Measurements from ENCODE around the gene MTX1.
A peak's percentile ranks its signal among the peaks of the same experiment; 100 is the strongest.
"Not testable (repeated sequence)": the region's sequence is repeated elsewhere in the genome, so short reads cannot be mapped to it uniquely, and the experiment has no call there.

MTX1 gene

DNA sequence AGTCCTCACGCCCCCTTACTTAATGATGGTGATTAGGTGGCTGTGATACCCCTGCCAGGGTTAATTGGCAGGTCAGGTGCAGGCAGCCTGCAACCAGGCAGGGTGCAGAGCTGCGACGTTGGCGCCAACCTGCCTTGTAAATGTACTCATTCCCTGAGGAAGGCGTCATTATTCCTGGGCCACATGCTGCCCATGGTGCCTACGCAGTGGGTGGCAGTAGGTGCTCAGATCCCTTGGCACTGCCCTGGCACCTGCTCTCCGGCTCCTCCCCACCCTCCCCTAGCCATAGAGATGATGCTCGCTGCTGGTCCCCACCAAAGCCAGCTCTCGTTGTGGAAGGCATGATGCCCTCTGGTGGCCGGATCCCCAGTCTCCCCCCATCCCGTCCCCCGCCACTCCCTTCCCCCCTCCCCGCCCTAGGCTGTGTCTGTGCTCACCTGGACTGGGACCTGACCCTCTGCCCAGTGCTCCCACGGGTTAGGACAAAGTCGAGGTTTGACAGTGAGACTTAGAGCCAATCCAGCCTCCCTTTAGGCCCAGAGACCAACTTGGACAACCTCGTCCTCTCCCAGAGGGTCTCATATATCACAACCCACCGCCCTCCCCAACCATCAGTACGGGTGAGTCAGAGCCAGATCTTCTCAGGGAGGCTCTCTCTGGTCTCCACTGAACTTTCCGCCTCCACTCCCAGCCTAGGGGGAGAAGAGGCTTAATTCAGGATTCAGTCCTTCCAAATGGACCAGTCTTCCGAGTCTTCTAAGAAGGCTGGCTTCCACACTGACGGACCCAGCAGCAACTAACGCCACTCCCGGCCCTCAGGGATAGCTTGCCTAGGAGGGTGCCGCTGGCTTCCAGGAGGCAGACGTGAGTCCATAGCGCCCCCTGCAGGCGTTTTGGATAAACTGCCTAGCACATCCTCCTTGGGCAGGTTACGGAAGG lies 41.1 kb upstream of the MTX1 start:
- no peak for DNase-seq (ENCODE audit: extremely low read depth, low read depth)
- TF ChIP-seq, protein P1, sequence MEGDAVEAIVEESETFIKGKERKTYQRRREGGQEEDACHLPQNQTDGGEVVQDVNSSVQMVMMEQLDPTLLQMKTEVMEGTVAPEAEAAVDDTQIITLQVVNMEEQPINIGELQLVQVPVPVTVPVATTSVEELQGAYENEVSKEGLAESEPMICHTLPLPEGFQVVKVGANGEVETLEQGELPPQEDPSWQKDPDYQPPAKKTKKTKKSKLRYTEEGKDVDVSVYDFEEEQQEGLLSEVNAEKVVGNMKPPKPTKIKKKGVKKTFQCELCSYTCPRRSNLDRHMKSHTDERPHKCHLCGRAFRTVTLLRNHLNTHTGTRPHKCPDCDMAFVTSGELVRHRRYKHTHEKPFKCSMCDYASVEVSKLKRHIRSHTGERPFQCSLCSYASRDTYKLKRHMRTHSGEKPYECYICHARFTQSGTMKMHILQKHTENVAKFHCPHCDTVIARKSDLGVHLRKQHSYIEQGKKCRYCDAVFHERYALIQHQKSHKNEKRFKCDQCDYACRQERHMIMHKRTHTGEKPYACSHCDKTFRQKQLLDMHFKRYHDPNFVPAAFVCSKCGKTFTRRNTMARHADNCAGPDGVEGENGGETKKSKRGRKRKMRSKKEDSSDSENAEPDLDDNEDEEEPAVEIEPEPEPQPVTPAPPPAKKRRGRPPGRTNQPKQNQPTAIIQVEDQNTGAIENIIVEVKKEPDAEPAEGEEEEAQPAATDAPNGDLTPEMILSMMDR (IDR thresholded peaks at IDR 0.05; ENCODE audit: low read depth, low read length): peak; percentile 87

DNA sequence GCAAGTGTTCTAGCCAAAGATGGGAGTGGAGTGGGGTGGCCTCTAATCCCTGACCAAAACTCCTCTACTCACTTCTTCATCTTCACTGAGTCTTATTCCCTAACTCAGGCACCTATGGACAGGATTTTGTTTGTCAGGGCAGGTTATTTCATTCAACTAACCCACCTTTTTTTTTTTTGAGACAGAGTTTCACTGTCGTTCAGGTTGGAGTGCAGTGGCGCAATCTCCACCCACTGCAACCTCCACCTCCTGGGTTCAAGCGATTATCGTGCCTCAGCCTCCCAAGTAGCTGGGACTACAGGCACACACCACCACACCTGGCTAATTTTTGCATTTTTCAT lies 40.4 kb upstream of the MTX1 start:
- DNase-seq (ENCODE audit: extremely low read depth, low read depth): not testable (repeated sequence)

DNA sequence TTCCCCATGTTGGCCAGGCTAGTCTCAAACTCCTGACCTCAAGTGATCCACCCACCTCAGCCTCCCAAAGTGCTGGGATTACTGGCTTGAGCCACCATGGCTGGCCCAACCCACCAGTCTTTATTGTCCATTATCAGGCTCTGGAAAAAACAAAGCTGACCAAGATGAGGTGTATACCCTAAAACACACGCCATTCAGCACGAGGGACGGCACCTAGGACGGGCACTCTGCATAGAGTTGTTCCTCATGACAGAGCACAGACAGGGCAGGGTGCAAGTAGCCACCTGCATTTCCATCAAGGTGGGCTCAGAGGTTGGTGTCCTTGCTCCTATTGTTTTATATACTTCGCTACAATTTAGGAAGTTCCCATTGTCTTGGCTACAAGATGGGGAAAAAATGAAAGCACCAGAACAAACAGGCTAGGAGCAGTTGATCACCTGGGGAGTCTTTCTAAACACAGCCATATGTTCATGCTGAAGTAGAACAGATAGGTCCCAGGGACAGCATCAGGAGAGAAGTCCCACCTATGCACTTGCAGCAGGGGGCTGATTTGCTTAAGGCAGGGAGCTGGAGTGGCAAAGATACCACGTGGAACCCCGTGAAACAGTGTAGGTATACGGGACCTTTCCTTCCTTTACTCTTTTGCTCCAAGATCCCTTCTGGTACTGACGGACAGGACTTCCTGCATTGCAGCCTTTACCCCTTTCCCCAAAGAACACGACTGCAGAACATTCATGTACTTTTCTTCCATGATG lies 39.9 kb upstream of the MTX1 start:
- no peak for DNase-seq (ENCODE audit: extremely low read depth, low read depth)

DNA sequence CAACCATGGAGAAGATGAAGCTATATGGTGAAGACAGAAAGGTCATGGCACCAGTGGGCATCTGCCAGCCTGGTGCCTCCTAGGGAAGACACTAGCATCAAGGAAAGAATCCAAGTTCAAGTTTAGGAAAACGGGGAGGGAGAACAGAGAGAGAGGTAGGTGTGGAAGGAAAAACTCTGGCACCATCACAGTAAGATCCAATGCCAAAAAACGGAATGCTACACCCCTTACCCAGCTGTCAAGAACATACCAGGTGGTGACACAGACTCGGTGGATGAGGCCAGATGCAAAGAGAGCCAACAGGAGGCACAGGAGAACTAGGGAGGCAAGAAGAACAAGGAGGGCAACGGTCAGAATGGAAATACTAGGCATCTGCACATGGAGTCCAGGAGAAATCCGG lies 39.0 kb upstream of the MTX1 start:
- TF ChIP-seq, protein P1 (IDR thresholded peaks at IDR 0.05; ENCODE audit: low read depth, low read length): no peak
- no peak for DNase-seq (ENCODE audit: extremely low read depth, low read depth)

More for the DNA sequence above, 39.9 kb upstream of the MTX1 start:
- TF ChIP-seq, protein P1 (IDR thresholded peaks at IDR 0.05; ENCODE audit: low read depth, low read length): no peak

DNA sequence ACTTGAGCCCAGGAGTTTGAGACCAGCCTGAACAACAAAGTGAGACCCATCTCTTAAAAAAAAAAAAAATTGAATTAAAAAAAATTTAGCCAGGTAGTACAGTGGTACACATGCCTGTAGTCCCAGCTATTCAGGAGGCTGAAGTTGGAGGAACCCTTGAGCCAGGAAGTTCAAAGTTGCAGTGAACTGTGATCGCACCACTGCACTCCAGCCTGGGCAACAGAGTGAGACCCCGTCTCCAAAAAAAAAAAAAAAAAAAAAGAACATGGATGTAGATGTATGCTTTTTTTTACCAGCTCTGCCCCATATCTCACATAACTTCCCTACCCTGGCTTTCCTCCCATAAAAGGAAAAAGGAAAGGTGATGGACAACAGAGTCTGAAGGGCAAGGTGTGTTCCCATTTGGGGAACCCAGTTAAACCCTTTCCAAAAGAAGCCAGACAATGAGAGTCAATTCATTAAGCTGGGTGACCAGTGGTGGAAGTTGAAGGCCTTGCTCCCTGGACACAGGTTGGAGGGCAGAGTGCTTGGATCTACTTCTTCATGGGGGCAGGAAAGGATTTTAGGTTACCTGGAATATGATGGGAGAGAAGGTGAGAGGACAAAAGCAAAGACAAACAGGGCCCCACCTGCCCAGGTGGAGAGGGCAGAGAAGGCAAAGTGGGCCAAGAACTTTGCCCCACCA lies 38.3 kb upstream of the MTX1 start:
- TF ChIP-seq, protein P1 (IDR thresholded peaks at IDR 0.05; ENCODE audit: low read depth, low read length): no peak
- DNase-seq (ENCODE audit: extremely low read depth, low read depth): no peak

DNA sequence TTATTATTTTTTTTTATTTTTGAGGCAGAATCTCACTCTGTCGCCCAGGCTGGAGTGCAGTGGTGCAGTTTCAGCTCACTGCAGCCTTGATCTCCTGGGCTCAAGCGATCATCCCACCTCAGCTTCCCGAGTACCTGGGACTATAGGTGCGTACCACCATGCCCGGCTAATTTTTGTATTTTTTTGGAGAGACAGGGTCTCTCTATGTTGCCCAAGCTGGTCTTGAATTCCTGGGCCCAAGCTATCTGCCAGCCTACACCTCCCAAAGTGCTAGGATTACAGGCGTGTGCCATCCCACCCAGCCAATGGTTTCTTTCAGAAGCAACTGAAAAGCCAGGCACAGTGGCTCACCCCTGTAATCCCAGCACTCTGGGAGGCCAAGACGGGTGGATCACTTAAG lies 37.7 kb upstream of the MTX1 start:
- no peak for DNase-seq (ENCODE audit: extremely low read depth, low read depth)
- TF ChIP-seq, protein P1 (IDR thresholded peaks at IDR 0.05; ENCODE audit: low read depth, low read length): no peak

DNA sequence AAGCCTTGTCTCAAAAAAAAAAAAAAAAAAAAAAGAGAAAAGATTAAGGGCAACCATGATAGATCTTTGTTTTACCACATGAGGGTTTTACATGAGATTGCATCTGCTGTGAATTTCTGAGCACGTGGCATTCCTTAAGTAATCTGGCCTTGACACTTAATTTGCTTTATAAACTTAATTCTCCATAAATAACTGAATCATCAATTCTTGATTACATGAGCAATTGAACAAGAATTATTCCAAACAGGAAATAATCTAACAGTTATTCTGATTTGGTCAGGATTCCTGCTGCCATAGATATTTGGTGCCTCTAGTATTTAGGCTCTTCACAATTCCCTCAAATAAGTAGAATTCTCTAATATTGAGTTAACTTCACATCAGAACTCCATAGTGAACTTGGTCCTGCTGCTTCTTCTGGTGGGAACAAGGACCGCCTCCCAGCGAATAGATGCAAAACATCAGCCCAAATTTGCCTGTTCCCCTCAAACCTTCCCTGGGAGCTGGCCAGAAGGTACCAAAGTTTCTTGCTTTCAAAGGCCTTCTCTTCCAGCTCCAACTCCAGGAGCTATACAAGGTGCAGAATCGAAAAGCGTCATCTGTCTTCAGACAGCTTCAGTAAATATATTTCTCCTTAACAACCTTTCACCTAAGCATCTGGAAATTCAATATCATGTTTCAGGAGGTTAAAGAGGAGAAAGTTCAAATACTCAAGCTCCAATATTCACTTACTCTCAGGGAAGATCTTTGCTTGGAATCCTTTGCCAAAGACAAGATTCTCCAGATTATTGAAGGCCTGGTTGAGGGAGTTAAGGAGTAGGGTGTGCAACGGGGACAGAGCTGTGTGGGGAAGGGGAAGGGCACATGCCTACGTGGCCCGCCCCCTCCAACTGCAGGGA lies 36.4 kb upstream of the MTX1 start:
- no peak for DNase-seq (ENCODE audit: extremely low read depth, low read depth)
- TF ChIP-seq, protein P1 (IDR thresholded peaks at IDR 0.05; ENCODE audit: low read depth, low read length): no peak

Data from AG09319 (cell line).